ENCODE data around the gene ESPNL. TPM values are rescaled to one million over a fixed set of nuclear protein-coding genes. Genes with fewer than 3 reads are reported as not detected.
A peak's percentile ranks its signal among the peaks of the same experiment; 100 is the strongest.
"Not testable (repeated sequence)": the region's sequence is repeated elsewhere in the genome, so short reads cannot be mapped to it uniquely, and the experiment has no call there.

ESPNL gene
- total RNA-seq, 1 experiment from 2014 or later, result 0.85 TPM

GRCh38 chr2:238168196-238169047 lies 68.3 kb downstream of the ESPNL start:
- DNase-seq (ENCODE audit: low read depth), result no peak

- peak; percentile 63 for DNase-seq (ENCODE audit: low read depth)
Measured at GRCh38 chr2:238169048-238169707, 69.0 kb downstream of the ESPNL start.

- DNase-seq (ENCODE audit: low read depth), result peak; percentile 97
Measured at GRCh38 chr2:238169708-238170251, 69.6 kb downstream of the ESPNL start.

DNA sequence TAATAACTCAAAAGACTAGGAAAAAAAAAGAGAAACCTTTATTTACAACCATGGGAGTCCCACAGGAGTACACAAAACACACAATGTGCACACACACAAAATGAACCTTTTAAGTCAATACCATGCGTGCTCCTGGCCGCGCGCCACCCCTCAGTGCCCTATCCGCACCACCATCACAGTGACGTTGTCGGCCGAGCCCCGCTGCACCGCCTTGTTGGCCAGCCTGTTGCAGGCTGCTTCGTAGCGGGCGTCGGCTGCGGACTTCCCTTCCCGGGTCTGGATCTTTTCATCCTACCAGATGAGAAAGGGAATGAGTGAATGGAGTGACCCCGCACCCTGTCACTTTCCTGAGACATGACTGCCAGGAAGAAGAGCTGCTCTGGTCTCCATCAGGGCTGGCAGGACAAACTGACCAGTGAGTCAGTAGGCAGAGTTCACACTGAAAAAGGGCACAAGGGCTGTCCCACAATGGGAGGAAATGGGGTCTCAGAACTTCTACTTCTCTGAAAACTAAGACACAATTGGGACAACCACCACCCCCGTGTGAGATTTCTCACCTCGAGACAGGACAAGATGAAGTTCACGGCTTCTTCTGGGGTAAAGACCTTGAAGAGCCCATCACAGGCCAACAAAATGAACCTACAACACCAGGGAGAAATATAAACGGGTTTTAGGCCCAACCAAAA lies 70.4 kb downstream of the ESPNL start:
- DNase-seq (ENCODE audit: low read depth), result no peak

- not testable (repeated sequence) for DNase-seq (ENCODE audit: low read depth)
Measured at GRCh38 chr2:238171072-238171431, 70.9 kb downstream of the ESPNL start.

GRCh38 chr2:238171575-238172187 lies 71.5 kb downstream of the ESPNL start:
- no peak for DNase-seq (ENCODE audit: low read depth)

- DNase-seq (ENCODE audit: low read depth), result no peak
Measured at GRCh38 chr2:238172439-238172838, 72.3 kb downstream of the ESPNL start.

DNA sequence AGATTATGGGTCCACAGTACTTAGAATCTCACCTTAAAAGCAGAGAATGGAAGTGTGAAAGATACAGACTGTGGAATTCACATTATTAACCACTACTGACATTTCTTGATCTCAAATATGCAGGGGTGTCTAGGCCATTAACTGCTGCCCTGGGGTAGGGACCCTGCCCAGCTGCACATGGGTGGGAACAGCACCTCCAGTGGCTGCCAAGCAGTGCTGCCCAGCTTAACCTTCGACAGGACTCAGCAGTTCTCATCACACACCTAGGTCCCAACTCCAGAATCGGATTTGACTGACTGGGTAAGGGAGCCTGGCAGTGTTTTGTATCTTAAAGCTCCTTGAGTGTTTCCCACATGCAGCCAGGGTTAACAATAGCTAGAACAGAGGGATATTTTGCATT lies 73.6 kb downstream of the ESPNL start:
- no peak for DNase-seq (ENCODE audit: low read depth)

GRCh38 chr2:238174291-238174690 lies 74.2 kb downstream of the ESPNL start:
- no peak for DNase-seq (ENCODE audit: low read depth)

- no peak for DNase-seq (ENCODE audit: low read depth)
Measured at GRCh38 chr2:238174701-238175100, 74.6 kb downstream of the ESPNL start.

- DNase-seq (ENCODE audit: low read depth), result no peak
Measured at GRCh38 chr2:238176613-238177012, 76.5 kb downstream of the ESPNL start.

- DNase-seq (ENCODE audit: low read depth), result no peak
Measured at GRCh38 chr2:238180554-238180953, 80.4 kb downstream of the ESPNL start.

- DNase-seq (ENCODE audit: low read depth), result no peak
Measured at GRCh38 chr2:238182362-238182761, 82.2 kb downstream of the ESPNL start.

Other genes with a start within 250 kb of the ESPNL start
- 0.53 TPM in 1 of 2 replicates, not detected in the other for gene RAMP1, start 240.7 kb upstream of the ESPNL start, total RNA-seq (2014; rRNA removed; shearing (Covaris generic))
- 71.4 and 77.4 TPM in 2 replicates for gene UBE2F, start 133.3 kb upstream of the ESPNL start, total RNA-seq (2014; rRNA removed; shearing (Covaris generic))
- 49.4 and 51.2 TPM in 2 replicates for gene SCLY, start 39.3 kb upstream of the ESPNL start, total RNA-seq (2014; rRNA removed; shearing (Covaris generic))
- gene KLHL30, start 38.3 kb downstream of the ESPNL start, total RNA-seq (2014; rRNA removed; shearing (Covaris generic)), result not detected in 2 replicates
- 13.1 and 15.3 TPM in 2 replicates for gene ERFE, start 58.6 kb downstream of the ESPNL start, total RNA-seq (2014; rRNA removed; shearing (Covaris generic))
- 19.1 and 44.3 TPM in 2 replicates for gene ILKAP, start 103.4 kb downstream of the ESPNL start, total RNA-seq (2014; rRNA removed; shearing (Covaris generic))
- 16.8 and 17.0 TPM in 2 replicates for gene HES6, start 139.7 kb downstream of the ESPNL start, total RNA-seq (2014; rRNA removed; shearing (Covaris generic))
- gene PER2, start 188.3 kb downstream of the ESPNL start, total RNA-seq (2014; rRNA removed; shearing (Covaris generic)), result 2.6 and 2.9 TPM in 2 replicates
- gene TRAF3IP1, start 220.2 kb downstream of the ESPNL start, total RNA-seq (2014; rRNA removed; shearing (Covaris generic)), result 5.2 and 7.1 TPM in 2 replicates